IPS-NIHi7 (cell line): ENCODE measurements around the gene CLEC11A.

Experiments
- DNase-seq: peaks from one replicate; pipeline ENCODE4 v3.0.0; 2012; ENCODE audit warnings: mixed read lengths; ENCODE audit errors: extremely low spot score

CLEC11A gene, protein sequence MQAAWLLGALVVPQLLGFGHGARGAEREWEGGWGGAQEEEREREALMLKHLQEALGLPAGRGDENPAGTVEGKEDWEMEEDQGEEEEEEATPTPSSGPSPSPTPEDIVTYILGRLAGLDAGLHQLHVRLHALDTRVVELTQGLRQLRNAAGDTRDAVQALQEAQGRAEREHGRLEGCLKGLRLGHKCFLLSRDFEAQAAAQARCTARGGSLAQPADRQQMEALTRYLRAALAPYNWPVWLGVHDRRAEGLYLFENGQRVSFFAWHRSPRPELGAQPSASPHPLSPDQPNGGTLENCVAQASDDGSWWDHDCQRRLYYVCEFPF

DNA sequence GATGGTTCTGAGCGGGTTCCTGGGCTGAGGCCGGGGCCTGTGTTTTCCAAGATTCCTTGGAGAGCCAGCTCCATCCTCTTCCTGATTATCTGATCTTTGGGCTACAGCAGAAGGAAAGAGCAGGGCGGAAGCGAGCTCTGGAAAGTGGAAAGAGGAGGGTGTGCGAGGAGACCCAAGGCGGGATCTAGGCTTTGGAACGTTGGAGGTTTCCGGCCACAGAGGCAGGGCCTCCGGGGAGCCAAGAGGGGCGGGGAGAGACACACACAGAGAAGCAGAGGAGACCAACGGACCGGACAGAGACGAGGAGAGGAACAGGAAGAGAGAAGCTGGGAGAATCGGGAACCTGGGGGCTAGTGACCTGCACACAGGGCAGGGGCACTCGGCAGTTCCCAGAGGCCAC lies at the start of gene CLEC11A:
CLEC11A (plus strand) TSS at position 296 of the 400 bp plus-strand sequence. CDS start 162 bp downstream, outside the sequence.
- no peak for DNase-seq

DNA sequence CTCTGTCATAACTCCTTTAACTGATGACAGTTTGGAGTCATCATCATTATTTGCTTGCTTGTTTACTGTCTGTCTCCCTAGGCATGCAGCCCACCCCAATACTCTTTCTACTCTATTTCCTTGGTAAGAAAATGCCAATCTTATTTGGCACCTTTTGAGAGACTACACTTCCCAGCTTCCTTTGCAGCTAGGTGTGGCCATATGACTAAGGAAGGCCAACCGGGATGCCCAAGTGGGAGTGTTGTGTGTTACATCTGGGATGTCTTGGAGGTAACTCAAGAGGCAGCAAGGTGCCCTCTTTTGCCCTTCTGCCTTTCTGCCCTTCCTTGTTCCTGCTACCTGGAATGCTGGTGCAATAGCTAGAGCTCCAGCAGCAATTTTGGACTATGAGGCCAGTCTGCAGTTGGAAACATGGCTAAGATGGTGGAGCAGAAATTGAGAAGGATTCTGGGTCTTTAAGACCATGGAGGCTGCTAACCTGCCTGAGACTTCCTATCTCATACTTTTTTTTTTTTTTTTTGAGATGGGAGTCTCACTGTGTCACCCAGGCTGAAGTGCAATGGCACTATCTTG lies 46.5 kb upstream of the CLEC11A start:
- no peak for DNase-seq

DNA sequence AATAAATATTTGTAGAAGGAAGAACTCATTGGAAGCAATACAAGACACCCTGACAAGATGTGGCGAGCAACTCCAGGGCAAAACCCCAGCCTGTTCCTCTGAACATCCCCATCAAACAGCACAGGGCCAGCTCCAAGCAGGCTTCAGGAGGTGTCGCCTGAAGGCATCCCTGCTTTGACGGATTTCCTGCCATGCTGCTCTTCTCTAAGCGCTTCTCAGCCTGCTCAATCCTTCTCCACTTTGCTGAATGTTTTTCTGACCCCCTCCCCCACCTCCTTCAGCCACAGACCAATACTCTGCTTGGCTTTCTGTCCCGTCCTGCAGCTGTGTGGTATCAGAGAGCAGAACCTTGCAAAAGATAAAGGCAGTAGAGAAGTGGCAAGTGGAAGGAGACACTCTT lies 45.5 kb upstream of the CLEC11A start:
- DNase-seq = no peak

DNA sequence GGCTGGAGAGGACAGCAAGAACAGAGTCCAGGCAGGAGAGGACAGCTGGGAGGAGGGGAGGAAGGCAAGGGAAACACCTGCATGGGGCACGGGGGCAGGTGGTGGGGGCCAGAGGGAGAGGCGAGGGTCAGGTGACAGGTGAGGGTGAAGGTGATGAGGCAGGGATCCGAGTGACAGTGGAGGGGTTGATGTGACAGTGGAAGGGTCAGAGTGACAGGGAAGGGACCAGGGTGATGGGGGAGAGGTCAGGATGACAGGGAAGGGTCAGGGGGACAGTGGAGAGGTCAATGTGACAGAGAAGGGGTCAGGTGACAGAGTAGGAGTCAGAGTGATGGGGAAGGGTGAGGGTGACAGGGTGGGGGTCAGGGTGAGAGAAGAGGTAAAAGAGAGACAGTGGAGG lies 44.8 kb upstream of the CLEC11A start:
- DNase-seq = no peak

DNA sequence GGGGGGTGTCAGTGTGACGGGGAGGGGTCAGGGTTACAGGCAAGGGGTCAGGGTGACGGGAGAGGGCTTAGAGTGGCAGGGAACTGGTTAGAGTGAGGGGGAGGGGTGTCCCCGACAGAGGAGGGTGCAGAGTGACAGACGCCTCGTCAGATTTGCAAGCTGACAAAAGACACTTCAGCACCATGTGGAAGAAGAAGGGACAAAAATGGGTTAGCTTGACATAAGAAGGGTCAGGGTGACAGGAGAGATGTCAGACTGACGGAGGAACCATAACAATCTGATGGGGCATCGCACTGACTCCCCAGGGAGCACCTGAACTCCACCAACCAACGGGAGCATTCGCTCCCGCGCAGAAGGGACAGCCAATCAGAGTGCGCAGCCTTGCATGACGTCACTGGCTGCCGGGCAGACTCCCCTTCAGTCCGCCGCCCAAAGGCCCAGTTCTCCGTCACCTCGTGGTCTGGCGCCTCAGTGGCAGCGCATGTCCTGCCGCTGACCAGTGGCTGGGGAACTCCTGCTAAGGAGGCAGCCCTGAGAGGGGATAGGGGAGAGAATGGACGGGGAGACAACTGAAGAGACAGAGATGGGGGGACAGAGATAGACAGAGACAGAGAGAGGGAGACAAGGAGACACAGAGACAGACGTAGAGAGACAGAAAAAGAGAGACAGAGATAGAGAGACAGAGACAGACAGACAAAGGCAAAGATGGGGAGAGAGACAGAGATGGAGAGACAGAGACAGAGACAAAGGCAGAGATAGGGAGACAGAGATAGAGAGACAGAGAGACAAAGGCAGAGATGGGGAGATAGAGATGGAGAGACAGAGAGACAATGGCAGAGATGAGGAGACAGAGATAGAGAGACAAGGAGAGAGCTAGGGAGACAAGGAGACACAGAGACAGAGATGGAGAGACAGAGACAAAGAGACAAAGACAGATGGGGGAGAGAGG lies 43.7 kb upstream of the CLEC11A start:
- DNase-seq = peak; percentile 94

DNA sequence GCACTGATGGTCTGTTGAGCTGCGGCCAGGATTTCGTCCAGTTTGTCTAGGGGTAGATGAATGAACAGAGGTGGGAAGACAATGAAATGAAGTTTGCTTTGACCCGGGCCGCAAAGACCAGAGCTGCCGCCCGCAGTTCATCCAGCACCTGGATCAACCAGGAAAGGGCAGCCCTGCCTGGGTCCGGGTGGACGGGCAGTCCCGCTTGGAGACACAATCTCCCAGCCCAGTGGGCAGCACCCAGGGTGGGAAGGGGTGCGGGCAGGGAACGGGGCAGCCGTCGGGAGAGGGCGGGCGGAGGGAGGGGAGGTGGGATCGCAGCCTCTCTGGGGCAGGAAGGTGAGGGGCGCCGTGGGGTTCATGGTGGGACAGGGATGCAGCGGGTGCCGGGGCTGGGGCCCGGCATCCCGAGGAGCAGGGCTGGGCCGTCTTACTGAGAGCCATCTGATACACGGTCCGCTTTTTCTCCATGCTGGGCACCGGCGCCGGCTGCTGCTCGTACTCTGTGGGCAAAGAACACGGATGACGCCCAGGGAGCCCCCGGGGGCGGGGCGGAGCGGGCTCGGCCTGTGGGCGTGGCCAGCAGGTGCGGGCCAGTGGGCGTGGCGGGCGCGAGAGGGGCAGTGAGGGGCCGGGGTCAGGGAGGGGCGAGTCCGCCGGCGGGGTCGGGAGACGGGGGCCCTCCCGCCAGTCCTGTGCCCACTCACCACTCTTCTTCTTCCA lies 36.7 kb upstream of the CLEC11A start:
- DNase-seq = no peak

DNA sequence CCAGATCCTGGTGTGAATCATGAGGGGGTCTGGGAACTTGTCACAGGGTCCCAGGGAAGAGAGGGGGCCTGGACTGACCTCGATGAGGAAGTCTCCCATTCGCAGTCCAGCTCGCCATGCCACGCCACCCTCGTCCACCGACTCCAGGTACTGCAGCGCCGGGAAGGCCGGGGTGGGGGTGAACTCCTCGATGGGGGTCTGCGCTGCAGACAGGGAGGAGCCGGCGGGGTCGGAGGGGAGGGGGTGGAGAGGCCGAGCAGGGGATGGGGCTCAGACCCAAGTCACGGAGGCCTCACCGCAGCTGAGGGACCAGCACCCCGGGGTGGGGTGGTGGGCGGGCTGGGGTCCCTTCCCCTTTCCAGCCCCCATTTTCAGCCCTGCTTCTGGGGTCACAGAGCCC lies 34.4 kb upstream of the CLEC11A start:
- no peak for DNase-seq

DNA sequence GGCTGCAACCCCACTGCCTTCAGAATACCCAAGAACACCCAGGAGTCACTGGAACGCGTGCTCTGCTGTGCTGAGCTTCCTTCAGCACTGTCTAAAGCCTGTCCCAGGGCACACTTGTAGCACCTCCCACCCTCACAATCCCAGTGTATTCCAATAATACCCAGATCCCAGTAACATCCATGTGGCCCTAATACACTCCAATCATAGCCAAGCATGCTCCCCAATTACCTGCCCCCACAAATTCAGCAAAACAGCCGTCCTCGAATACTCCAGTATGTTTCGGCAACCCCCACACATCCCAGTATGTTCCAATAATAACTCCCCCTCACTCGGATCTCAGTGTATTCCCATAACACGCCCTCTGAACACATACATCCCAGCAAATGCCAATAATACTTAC lies 32.7 kb upstream of the CLEC11A start:
- DNase-seq = no peak

DNA sequence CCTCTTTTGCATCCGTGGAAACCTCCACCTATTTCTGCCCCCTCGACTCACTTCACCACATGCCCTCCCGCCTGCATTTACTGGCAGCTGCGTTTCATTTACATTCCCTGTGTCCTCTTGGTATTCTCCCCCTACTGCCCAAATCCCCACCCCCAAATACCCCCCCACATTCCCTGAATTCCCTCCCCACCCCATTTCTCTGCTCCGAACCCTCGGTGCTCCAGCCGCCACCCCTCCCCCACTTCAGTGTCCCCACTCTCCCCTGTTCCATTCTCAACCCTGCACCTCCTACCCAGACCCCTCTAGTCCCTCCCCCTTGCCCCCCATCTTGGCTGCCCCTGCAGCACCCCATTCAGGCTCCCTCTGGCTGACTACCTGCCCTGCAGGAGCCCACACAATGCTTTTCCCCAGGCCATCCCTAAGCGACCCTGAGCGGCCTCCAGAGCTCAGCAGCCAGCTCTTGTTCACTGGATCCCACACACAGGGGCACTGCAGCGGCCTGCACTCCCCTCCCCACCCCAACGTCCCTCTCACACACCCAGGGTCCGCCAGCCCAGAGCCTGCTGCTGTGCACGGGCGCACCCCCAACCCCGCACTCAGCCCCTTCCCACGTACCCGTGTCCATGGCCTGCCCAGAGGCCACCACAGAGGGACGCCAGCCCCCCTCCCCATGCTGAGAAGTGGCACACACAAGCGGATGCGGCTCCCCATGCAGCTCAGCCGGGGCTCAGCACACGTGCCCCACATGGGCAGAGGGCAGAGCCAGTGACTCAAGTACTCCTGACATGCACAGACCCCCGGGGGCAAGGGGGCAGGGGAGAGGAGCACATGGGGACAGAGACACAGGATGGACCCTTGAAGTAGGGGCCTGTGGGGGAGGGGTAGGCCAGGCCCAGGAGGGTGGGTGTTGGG lies 29.8 kb upstream of the CLEC11A start:
- no peak for DNase-seq

DNA sequence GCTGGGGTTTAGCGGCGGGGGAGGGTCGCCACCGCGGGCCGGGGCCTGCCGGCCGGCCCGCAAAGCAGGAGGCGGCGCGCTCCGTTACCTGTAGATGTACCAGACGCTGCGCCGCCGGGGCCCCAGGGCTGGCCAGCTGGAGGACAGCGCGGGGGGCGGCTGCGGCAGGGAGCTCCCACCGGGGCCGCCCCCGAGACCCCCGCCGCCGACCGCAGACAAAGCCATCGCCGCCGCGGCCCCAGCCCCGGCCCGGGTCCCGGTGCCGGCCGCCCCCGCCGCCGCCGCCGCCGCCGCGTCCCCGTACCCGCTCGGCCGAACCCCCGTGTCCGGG lies 28.4 kb upstream of the CLEC11A start:
- peak; percentile 20 for DNase-seq

DNA sequence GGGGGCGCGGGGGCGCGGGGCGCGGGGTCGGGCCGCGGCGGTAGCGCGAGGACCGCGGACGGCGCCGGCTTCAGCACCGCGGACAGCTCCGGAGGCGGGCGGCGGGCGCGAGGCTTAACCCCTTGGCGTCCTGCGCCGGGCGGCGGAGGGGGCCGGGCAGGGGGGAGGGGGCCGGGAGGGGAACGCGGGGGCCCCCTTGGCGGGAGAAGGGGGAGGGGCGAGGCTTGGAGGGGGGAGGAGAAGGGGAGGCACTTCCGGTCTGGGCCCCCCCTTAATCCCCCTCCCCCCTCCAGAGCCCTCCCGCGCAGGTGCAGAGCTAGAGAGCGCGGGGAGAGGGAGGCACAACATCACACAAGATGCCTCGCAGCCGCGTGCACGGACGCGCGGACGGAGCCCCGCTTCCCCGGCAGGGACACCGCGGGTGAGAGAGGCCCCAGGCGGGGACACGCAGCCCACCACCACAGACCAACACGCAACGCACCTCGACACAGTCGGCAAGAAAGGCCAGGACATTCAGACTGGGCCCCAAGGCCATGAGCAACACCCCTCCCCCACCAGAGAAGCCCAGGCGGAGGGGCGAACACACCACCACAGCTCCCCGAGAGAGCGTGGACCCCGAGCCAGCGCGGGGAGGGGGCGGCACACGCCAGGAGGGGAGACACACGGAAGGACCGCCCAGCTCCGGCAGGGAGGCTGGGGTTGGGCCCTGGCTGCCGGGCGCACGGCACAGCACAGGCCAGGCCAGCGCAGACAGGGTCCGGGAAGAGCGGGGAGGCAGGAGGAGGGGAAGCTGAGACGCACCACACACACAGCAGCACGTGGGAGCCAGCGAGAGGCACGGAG lies 27.7 kb upstream of the CLEC11A start:
- DNase-seq = peak; percentile 81

DNA sequence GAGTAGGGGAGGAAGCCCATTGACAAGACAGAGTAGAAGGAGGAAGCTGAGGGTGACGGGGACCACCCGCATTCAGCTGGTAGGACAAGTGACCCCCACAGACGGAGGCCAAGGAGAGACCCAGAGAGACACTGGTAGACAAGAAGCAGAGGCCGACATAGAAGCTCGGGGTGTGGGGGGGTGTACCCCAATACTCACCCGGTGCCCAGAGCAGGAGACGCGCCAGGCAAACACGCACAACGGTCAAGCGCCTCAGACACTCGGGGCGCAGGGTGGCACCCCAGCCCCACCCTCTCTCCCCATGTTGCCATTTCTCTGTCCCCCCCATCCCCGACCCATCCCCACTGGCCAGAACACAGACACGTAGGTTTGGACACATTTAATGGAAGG lies 27.1 kb upstream of the CLEC11A start:
- no peak for DNase-seq

DNA sequence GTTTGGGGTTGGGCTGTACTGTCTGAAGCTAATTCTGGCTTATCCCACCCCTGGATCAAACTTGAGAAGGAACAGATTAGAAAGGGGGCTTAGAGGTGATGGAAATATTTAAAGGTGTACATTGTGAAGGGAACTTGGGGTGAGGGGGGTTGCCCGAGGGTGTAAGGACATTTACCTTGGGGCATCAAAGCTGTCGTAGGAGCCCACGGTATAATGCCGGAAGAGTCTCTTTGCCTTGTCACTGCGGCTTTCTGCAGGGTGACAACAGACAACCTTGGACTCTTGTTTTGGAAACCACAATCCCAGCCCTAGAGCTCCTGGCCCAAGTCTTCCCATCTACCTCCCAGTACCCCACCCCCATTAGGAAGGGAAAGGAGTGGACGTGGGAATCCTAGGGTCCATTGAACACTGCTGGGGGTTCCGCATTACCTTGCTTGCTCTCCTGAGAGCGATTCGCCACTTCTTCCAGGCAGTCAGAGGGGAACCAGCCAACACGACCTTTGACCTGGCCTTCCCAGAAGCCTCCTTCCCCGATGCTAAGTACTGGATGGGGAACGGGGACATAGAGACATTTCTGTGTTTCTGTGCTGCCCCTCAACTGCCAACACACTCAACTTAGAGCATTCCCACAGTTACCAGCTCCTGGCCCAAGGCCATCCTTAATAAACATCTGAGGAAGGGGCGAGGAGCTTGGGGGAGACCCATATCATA lies 25.6 kb upstream of the CLEC11A start:
- DNase-seq = no peak

DNA sequence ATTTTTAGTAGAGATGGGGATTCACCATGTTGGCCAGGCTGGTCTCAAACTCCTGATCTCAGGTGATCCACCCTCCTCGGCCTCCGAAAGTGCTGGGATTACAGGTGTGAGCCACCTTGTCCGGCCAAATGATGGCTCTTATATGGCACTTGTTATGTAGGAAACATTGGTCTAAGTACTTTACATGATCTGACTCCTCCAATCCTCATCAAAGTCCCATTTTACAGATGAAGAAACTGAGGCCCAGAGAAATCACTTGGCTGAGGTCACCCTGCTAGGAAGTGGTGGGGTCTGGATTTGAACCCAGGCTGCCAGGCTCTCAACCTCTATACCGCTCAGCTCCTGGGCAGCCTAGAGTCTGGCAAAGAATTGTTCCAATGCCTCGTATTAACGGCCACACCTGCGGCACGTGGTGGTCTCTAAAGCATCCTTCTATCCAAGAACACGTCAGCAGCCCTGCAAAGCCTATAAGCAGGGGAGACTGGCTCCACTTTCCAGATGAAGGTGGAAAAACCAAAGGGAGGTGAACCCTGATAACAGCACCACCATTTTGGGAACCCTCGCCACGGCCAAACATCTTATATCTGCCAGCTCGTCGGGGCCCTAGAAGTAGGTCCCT lies 21.7 kb upstream of the CLEC11A start:
- DNase-seq = no peak

DNA sequence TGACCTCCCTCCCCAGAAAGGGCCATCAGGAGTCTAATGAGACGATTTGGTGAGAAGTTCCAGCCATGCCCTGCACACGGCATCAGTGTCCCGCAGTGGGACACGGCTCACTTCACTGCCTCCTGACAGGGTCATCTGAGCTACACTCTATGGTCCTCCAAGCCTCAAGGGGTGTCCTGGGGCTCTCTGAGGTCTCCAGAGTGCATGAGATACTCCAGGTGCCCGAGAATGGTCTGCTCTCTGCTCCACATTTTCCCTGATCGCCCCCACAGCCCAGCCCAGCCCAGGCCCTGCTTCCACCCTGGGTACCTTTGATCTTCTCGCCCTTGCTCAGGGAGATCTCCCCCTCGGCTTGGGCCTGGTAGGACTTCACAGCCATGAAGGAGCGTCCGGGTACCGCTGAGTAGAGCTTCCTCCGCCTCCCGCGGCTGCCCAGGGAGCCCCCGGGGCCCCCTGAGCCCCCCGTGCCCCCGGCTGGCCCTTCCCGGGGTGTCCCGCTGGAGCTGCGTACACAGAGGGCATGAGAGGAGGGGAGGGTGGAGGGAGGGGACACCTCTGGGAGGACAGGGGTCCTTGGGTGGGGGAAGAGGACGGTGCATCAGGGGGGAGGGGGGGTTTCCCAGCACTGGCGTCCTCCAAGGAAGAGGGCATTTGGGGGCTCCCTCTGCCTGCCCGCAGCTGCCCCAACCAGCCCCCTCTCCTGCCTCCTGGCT lies 20.9 kb upstream of the CLEC11A start:
- DNase-seq = no peak

DNA sequence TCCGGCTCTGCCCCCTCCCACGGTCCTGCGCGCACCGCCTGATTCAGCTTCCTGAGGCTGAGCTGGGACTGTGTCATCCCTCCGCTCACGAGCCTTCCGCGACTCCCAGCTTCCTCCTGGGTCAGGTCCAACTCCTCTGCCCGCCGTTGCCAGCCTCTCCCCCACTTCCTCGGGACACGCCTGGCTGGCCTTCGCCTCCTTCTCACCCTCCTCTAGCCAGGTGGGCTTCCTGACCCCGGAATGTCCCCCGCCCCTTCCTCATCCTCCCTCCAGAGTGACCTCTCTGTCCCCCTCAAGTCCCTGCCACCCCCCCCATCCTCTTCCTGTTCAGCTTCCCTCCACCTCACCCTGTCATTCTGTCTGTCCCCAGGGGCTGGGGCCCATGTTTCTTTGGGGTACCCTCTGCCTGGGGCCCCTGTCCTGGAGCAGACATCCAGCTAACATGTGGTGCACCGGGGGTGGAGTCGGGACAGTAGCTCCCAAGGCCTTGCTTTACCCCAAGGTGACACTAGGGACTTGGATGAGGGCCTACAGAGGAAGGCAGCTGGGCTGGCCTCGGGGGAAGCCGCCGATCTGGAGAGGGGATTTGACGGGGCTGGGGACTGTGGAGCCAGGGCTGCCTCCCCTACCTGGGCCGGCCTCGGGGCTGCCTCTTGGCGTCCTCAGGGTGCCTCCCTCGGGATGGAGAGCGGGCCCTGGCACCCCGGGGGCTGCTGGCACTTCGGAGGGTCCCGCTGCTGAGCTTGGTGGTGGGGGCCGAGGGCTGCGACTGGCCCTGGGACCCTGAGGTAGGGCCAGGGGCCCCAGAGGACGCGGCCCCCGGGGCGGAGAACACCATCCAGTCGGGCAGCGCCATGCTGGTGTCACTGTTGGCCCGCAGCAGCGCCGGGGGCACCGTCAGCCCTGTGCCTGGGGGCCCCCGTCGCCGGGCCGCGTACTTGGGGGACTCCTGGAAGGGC lies 20.0 kb upstream of the CLEC11A start:
- DNase-seq = no peak
